ENCODE measurements around the gene EPN2. TPM values are rescaled to one million over a fixed set of nuclear protein-coding genes. Genes with fewer than 3 reads are reported as not detected.

Gene EPN2
- polyA plus RNA-seq, 1 donor from 2014 or later: 37.8 TPM

GRCh38 chr17:19307521-19307920 is 70.4 kb downstream of the EPN2 start:
- Histone ChIP-seq H2AFZ (ENCODE audit: low read depth, low read length) (no peak overlapping the region), H3K4me3 (ENCODE audit: low read length) (no peak overlapping the region), H3K9me3 (ENCODE audit: low read length) (no peaks in the 10 kb centered on the region), H3K36me3 (ENCODE audit: insufficient read depth, low read length) (no peaks in the 10 kb centered on the region), H3K27ac (ENCODE audit: low read length) (no peak overlapping the region), H3K4me2 (ENCODE audit: low read length) (no peak overlapping the region), H3K9me2 (ENCODE audit: insufficient read depth, low read length) (no peaks in the 10 kb centered on the region), H3K79me2 (replicated peaks; ENCODE audit: insufficient read depth, low read length) (no peaks in the 10 kb centered on the region), H3K9ac (ENCODE audit: low read length) (no peak overlapping the region), H3F3A (ENCODE audit: insufficient read depth, low read length, poor library complexity, severe bottlenecking) (no peaks in the 10 kb centered on the region), H3K27me3 (ENCODE audit: insufficient read depth, low read depth, low read length) (no peaks in the 10 kb centered on the region), H4K20me1 (ENCODE audit: insufficient read depth) (no peaks in the 10 kb centered on the region)
- TF ChIP-seq CTCF (IDR thresholded peaks at IDR 0.05; ENCODE audit: poor library complexity, severe bottlenecking) (no peak), SMC3 (conservative IDR thresholded peaks at IDR 0.05; ENCODE audit: poor library complexity) (no peak), EZH2 (IDR thresholded peaks at IDR 0.05; ENCODE audit: borderline replicate concordance, insufficient read depth, low read length, poor library complexity, severe bottlenecking) (no peak), MXI1 (conservative IDR thresholded peaks at IDR 0.05; ENCODE audit: poor library complexity, severe bottlenecking) (no peak), TAF1 (IDR thresholded peaks at IDR 0.05; ENCODE audit: low read depth) (no peak), EP300 (conservative IDR thresholded peaks at IDR 0.05; ENCODE audit: poor library complexity, severe bottlenecking) (no peak)

GRCh38 chr17:19308398-19308797 is 71.2 kb downstream of the EPN2 start:
- H3K9me3 ChIP-seq (ENCODE audit: low read length): no peaks in the 10 kb centered on the region
- TF ChIP-seq RAD21 (conservative IDR thresholded peaks at IDR 0.05): no peak
- TF ChIP-seq REST (IDR thresholded peaks at IDR 0.05; ENCODE audit: borderline replicate concordance): no peak
- TF ChIP-seq EZH2 (IDR thresholded peaks at IDR 0.05; ENCODE audit: borderline replicate concordance, insufficient read depth, low read length, poor library complexity, severe bottlenecking): no peak
- TF ChIP-seq TAF1 (IDR thresholded peaks at IDR 0.05; ENCODE audit: low read depth): no peak
- no peak for TF ChIP-seq CTCF (IDR thresholded peaks at IDR 0.05; ENCODE audit: poor library complexity, severe bottlenecking)
- no peak for TF ChIP-seq POLR2AphosphoS5 (IDR thresholded peaks at IDR 0.05)
- no peak for TF ChIP-seq MXI1 (conservative IDR thresholded peaks at IDR 0.05; ENCODE audit: poor library complexity, severe bottlenecking)
- TF ChIP-seq EP300 (conservative IDR thresholded peaks at IDR 0.05; ENCODE audit: poor library complexity, severe bottlenecking): no peak
- TF ChIP-seq SMC3 (conservative IDR thresholded peaks at IDR 0.05; ENCODE audit: poor library complexity): no peak
- H2AFZ ChIP-seq (ENCODE audit: low read depth, low read length): no peak overlapping the region
- H3K9me2 ChIP-seq (ENCODE audit: insufficient read depth, low read length): no peaks in the 10 kb centered on the region
- H4K20me1 ChIP-seq (ENCODE audit: insufficient read depth): no peaks in the 10 kb centered on the region
- H3K9ac ChIP-seq (ENCODE audit: low read length): no peak overlapping the region
- H3K27ac ChIP-seq (ENCODE audit: low read length): no peak overlapping the region
- H3F3A ChIP-seq (ENCODE audit: insufficient read depth, low read length, poor library complexity, severe bottlenecking): no peaks in the 10 kb centered on the region
- no peak overlapping the region for H3K4me3 ChIP-seq (ENCODE audit: low read length)
- H3K79me2 ChIP-seq (replicated peaks; ENCODE audit: insufficient read depth, low read length): no peaks in the 10 kb centered on the region
- H3K27me3 ChIP-seq (ENCODE audit: insufficient read depth, low read depth, low read length): no peaks in the 10 kb centered on the region
- no peak overlapping the region for H3K4me2 ChIP-seq (ENCODE audit: low read length)
- no peaks in the 10 kb centered on the region for H3K36me3 ChIP-seq (ENCODE audit: insufficient read depth, low read length)
